ENCODE measurements around the gene SLC6A9.

SLC6A9 gene

GRCh38 chr1:44031252-44032169 lies at the start of gene SLC6A9:
Gene SLC6A9, minus strand, starts transcription at chr1:44031462. Its CDS starts 7,185 bp downstream, at chr1:44024277.
- DNase-seq (ENCODE audit: low read depth), result peak; percentile 1

- no peak for DNase-seq (ENCODE audit: low read depth)
These were observed 48.3 kb upstream of the SLC6A9 start for GRCh38 chr1:44079566-44079965.

GRCh38 chr1:44078104-44078503 lies 46.8 kb upstream of the SLC6A9 start:
- DNase-seq (ENCODE audit: low read depth), result no peak

- DNase-seq (ENCODE audit: low read depth), result no peak
These were observed 46.2 kb upstream of the SLC6A9 start for GRCh38 chr1:44077421-44077820.

DNA sequence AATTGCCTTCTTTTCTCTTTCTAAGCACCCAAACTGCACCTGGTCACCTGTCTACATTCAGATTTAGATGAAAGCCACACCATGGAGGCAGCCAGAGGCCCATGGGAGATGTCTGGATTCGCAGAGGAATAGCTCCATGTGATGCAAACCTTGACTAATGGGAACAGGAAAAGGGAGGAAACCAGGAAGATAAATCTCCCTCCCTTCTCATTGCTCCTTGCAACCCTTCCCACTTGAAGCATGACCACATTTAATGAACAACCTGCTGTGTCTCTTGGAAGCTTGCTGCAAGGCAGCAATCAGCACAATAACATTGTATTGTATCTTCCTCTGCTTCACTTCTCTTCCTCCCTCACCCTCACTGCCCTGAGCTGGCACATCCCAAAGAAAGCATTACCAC lies 44.8 kb upstream of the SLC6A9 start:
- DNase-seq (ENCODE audit: low read depth), result no peak

GRCh38 chr1:44074415-44074814 lies 43.2 kb upstream of the SLC6A9 start:
- DNase-seq (ENCODE audit: low read depth), result no peak

DNA sequence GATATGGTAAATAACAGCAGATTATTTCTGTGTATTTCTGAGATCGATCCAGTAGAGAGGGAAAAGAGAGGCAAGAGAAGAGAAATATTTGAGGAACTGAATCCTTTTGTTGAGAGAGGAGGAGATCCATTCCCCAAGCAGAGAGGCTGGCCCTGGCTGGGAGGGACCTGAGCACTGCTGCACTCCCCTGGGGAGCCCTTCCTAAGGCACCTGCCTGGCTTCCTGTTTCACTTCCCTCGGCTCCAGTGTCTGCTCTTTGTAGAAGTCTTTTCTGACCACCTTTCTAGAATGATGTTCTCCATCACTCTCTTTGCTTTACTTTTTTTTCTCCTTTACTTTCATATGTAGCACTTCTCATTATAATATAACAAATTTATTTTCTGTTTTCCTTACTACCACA lies 42.3 kb upstream of the SLC6A9 start:
- DNase-seq (ENCODE audit: low read depth), result no peak

GRCh38 chr1:44072821-44073220 lies 41.6 kb upstream of the SLC6A9 start:
- no peak for DNase-seq (ENCODE audit: low read depth)

GRCh38 chr1:44072204-44072603 lies 40.9 kb upstream of the SLC6A9 start:
- no peak for DNase-seq (ENCODE audit: low read depth)

GRCh38 chr1:44071461-44071860 lies 40.2 kb upstream of the SLC6A9 start:
- no peak for DNase-seq (ENCODE audit: low read depth)

DNA sequence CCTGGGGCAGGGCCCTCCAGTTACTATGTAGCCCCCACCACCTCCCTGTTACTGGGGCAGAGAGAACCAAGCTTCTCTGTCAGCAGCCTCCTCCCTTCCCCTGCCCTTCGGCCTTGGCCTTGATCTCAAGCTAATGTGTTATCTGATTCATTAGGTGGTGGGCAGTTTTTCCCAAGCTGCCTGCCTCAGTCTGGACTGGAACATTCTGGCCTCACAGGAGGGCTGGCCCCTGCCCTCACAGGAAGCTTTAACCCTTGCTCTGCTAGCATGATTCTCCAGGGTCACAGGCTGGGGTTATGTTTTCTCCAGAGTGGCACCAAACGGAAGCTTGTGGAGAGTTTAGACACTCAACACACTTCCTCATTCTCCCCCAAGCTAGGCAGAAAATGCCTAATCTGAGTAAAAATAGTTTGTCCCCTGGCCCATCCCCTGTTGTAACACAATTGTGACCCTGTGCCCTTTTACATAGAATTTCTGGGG lies 37.2 kb upstream of the SLC6A9 start:
- DNase-seq (ENCODE audit: low read depth), result no peak

DNA sequence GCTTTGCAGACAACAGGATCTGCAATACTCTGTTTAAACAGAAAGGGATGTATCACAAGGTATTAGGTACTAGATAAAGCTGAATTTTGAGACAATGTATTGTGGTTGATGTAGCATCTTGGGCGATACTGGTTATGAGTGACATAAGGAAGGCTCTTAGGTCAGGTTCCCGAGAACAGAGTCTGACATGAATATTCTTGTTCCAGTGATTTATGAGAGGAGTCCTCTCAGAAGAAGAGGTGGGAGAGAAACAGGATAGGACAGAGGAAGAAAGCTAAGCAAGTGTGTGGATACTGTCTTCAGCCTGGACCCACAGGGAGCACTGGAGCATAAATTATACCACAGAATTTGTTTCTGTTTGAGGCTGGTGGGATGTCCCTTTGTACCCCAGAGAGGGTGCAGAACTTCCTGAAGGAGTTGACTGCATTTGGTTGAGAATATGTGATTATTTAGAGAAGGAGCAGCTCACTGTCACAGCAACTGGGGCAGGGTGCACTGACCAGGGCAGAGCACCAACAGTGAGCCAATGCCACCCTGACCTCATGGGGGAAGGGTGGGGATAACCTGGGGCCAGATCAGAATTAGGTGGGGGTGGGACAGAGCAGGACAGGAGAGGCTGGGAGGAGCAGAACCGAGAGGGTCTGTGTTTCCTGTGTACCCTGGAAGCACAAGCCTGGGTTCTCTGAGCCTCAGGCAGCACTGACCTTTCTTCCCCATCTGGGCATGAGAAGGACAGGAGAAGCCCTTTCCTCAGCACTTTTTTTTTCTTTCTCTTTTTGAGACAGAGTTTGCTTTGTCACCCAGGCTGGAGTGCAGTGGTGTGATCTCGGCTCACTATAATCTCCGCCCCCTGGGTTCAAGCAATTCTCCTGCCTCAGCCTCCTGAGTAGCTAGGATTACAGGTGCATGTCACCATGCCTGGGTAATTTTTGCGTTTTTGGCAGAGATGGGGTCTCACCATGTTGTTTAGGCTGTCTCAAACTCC lies 36.3 kb upstream of the SLC6A9 start:
- DNase-seq (ENCODE audit: low read depth), result no peak

- no peak for DNase-seq (ENCODE audit: low read depth)
These were observed 31.5 kb upstream of the SLC6A9 start for GRCh38 chr1:44062656-44063179.

DNA sequence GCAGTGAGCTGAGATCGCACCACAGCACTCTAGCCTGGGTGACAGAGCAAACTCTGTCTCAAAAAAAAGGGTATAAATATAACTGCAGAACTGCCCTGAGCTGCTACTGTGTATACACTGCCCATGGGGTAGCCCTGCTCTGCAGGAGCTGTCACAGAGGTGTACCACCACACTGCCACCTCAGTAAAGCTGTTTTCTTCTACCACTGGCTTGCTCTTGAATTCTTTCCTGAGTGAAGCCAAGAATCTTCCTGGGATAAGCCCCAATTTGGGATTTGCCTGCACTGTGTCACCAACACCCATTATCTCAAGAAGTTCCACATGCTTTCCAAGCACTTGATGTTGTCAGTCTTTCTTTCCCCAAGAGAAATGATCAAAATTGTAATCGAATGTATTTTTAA lies 30.6 kb upstream of the SLC6A9 start:
- no peak for DNase-seq (ENCODE audit: low read depth)

DNA sequence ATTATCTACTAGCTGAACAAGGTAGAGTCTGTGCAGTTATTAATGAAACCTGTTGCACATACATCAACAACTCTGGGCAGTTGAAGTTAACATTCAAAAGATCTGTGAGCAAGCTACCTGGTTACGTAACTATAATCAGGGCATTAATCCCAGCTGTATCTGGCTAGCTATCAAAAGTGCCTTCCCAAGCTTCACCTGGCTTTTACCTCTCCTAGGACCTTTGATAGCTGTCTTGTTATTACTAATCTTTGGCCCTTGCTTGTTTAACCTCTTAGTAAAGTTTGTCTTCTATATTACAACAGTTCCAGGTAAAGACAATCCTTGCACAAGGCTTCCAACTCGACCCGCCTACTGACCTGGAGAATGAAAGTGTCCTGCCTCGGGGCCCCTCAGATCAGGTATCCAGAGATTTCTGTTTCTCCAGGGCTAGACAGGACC lies 29.6 kb upstream of the SLC6A9 start:
- no peak for DNase-seq (ENCODE audit: low read depth)

DNA sequence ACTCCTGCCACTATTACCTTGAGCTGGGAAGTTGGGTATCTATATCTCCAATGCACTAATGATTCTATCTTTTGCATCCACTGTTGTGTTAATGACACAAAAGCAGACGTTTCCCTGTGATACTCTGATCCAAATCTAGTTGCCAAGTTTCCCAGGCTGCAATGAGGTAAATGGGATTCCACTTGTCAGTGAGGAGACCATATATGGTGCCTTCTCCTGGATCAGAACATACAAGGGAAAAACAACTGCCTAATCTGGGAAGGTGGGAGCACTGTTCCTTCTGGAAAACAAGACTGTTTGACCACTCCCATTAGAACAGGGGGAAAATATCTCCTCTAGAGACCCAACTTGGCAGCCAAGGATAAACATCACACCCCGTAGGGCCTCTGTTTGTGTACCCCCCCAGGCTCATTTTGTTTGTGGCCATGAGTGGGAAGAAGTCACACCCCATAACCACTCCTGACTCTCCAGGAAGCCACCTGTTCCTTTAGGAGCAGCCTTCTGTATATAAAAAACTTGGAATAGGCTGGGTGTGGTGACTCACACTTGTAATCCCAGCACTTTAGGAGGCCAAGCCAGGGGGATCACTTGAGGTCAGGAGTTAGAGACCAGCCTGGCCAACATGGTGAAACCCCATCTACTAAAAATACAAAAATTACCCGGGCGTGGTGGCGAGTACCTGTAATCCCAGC lies 28.5 kb upstream of the SLC6A9 start:
- DNase-seq (ENCODE audit: low read depth), result no peak

GRCh38 chr1:44059212-44059611 lies 27.9 kb upstream of the SLC6A9 start:
- DNase-seq (ENCODE audit: low read depth), result no peak

GRCh38 chr1:44057293-44057692 lies 26.0 kb upstream of the SLC6A9 start:
- no peak for DNase-seq (ENCODE audit: low read depth)

DNA sequence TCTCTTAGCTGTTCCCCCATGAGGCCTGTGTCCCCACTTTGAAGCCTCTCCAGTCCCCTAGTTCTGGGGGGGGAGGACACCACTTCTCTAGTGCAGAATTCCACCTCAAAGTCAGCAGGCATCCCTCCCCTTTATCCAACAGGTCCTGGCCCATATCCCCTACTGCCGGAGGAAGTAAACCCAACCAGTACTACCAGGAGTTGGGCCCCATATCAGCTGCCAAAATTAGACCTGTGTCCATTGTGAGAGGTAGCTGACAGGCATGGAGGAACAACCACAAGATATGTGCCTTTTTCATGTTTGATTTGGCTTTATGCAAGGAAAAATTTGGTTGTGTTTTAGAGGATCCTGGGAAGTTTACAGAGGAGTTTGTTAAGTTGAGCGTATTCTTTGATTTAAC lies 22.1 kb upstream of the SLC6A9 start:
- no peak for DNase-seq (ENCODE audit: low read depth)

DNA sequence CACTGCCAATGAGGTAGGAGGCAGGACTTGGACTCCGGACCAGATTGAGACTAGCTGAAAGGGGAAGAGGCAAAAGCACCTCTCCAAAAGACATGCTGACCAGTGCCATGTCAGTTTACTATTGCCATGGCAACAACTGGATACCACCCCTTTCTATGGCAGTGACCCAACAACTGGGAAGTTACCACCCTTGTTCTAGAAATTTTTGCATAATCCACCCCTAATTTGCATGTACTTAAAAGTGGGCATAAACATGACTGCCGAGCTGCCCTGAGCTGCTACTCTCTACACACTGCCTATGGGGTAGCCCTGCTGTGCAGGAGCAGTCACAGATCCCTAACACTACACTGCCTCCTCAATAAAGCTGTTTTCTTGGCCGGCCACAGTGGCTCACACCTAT lies 19.0 kb upstream of the SLC6A9 start:
- no peak for DNase-seq (ENCODE audit: low read depth)

DNA sequence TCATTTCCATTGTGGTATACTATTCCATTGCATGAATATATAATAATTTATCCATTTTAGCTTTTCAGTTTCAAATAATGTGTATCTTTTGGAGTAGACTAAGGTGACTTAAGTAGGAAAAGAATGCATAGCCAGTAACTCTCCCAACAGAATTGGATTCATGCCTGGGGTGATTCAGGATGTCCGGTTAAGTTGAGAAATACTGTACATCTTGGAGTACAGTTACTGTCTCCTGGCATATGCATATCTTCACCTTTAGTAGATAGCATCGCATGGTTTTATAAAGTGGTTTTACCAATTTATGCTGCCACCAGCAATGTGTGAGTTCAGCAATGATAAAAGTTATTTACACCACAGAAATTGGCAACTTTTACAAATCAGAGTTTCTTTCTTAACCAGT lies 18.6 kb upstream of the SLC6A9 start:
- DNase-seq (ENCODE audit: low read depth), result no peak
